Neural cell (in vitro differentiated cells): ENCODE data around the gene CCDC102A.

Experiments
- EP300 ChIP-seq: fragments of 450-650 bp; conservative IDR thresholded peaks from 2 replicates; pipeline ENCODE4 v1.6.1; 2014; ENCODE audit warnings: antibody characterized with exemption, mild to moderate bottlenecking, moderate library complexity; ENCODE audit not compliant: poor library complexity, severe bottlenecking
- TF ChIP-seq, protein P1 (sequence below): fragments of 450-650 bp; IDR thresholded peaks from 2 replicates; pipeline ENCODE4 v1.5.1; 2014; ENCODE audit warnings: antibody characterized with exemption, mild to moderate bottlenecking, moderate library complexity; ENCODE audit not compliant: poor library complexity, severe bottlenecking

- TF ChIP-seq, protein P1, sequence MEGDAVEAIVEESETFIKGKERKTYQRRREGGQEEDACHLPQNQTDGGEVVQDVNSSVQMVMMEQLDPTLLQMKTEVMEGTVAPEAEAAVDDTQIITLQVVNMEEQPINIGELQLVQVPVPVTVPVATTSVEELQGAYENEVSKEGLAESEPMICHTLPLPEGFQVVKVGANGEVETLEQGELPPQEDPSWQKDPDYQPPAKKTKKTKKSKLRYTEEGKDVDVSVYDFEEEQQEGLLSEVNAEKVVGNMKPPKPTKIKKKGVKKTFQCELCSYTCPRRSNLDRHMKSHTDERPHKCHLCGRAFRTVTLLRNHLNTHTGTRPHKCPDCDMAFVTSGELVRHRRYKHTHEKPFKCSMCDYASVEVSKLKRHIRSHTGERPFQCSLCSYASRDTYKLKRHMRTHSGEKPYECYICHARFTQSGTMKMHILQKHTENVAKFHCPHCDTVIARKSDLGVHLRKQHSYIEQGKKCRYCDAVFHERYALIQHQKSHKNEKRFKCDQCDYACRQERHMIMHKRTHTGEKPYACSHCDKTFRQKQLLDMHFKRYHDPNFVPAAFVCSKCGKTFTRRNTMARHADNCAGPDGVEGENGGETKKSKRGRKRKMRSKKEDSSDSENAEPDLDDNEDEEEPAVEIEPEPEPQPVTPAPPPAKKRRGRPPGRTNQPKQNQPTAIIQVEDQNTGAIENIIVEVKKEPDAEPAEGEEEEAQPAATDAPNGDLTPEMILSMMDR, result no peak
- TF ChIP-seq EP300, result no peak
Measured at GRCh38 chr16:57538235-57538721, 1.9 kb upstream of the CCDC102A start.
